DND-41 (cell line): ENCODE results near the gene ZNF783.

Experiments
- ATAC-seq: fragments of 200-7000 bp; cut with Tn5 transposase; 3 replicates; pipeline ENCODE4 v1.9.1; 2021; ENCODE audit warnings: low read depth; ENCODE audit not compliant: insufficient read depth
- DNase-seq: peaks from one replicate; pipeline ENCODE4 v3.0.0-alpha.2; 2020
- H2AFZ ChIP-seq: 2 replicates; pipeline ENCODE4 v1.6.0; 2012; ENCODE audit warnings: low read depth, low read length
- H3K27ac ChIP-seq: 2 replicates; pipeline ENCODE4 v1.5.1; 2012; ENCODE audit warnings: low read length, inconsistent platforms
- H3K27me3 ChIP-seq: fragments of 200-600 bp; sonication (generic); 2 replicates; pipeline ENCODE4 v1.6.0; 2012; ENCODE audit warnings: low read length, mild to moderate bottlenecking, inconsistent platforms; ENCODE audit not compliant: insufficient read depth, poor library complexity
- H3K36me3 ChIP-seq: 2 replicates; pipeline ENCODE4 v1.5.1; 2012; ENCODE audit warnings: low read length, inconsistent platforms; ENCODE audit not compliant: insufficient read depth
- H3K4me1 ChIP-seq: 2 replicates; pipeline ENCODE4 v1.5.1; 2012; ENCODE audit warnings: mild to moderate bottlenecking, low read length; ENCODE audit not compliant: insufficient read depth
- H3K4me2 ChIP-seq: 2 replicates; pipeline ENCODE4 v1.6.0; 2012; ENCODE audit warnings: mild to moderate bottlenecking, moderate library complexity, low read length, inconsistent platforms; ENCODE audit not compliant: insufficient read depth
- H3K4me3 ChIP-seq, 2 experiments: fragments of 200-600 bp in 1 of 2; shearing (Covaris generic) in 1 of 2; 2 replicates each; pipeline ENCODE4 v1.5.1; 2012 to 2016; ENCODE audit warnings: inconsistent platforms in 2 of 2, low read length in 2 of 2, mild to moderate bottlenecking in 2 of 2, low read depth in 1 of 2, moderate library complexity in 1 of 2
- H3K79me2 ChIP-seq: 2 replicates; pipeline ENCODE4 v1.6.0; 2012; ENCODE audit warnings: low read length, inconsistent platforms; ENCODE audit not compliant: insufficient read depth
- H3K9ac ChIP-seq: 2 replicates; pipeline ENCODE4 v1.6.0; 2012; ENCODE audit warnings: low read depth, mild to moderate bottlenecking, inconsistent platforms, low read length, moderate library complexity
- H3K9me3 ChIP-seq: 2 replicates; pipeline ENCODE4 v1.5.1; 2012; ENCODE audit warnings: low read length, moderate library complexity, mild to moderate bottlenecking, inconsistent platforms; ENCODE audit not compliant: insufficient read depth, severe bottlenecking
- H4K20me1 ChIP-seq: 2 replicates; pipeline ENCODE4 v1.6.0; 2012; ENCODE audit warnings: low read length; ENCODE audit not compliant: insufficient read depth
- CTCF ChIP-seq: IDR thresholded peaks from 2 replicates; pipeline ENCODE4 v1.5.1; 2012; ENCODE audit warnings: borderline replicate concordance, low read length, moderate library complexity, mild to moderate bottlenecking; ENCODE audit not compliant: poor library complexity, severe bottlenecking; ENCODE audit errors: extremely low read depth
- EZH2 ChIP-seq: IDR thresholded peaks from 3 replicates; pipeline ENCODE4 v1.6.1; 2012; ENCODE audit warnings: borderline replicate concordance, low read depth, mild to moderate bottlenecking, moderate library complexity, low read length, inconsistent platforms; ENCODE audit not compliant: severe bottlenecking

The ZNF783 gene

GRCh38 chr7:149322737-149323136 is 60.7 kb downstream of the ZNF783 start:
- TF ChIP-seq EZH2 (no peak), CTCF (no peak)

DNA sequence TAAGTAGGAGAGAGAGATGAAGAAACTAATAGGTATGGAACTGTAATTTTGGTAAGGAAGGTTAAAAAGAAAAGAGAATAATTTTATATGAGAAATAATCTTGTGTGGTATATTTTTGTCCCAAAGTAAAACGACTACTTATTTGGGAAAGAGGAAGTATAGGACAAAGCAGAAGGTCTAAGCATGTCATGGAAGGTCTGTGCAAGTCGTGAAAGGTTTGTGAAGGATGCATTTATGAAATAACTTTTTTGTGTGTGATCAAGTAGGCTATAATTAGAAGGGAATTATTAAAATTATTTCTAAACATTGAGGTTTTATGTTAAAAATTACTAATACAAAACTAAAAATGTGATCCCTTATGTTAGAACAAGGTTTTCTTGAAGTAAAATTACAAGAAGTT is 63.3 kb downstream of the ZNF783 start:
- H3K4me3 ChIP-seq, result no peak overlapping the region
- no peaks in the 10 kb centered on the region for H3K27me3 ChIP-seq
- DNase-seq, result no peak
- no peak for TF ChIP-seq EZH2
- no peak for TF ChIP-seq CTCF
- no peak overlapping the region for H3K27ac ChIP-seq
- no peaks in the 10 kb centered on the region for H3K79me2 ChIP-seq
- H3K4me1 ChIP-seq, result no peaks in the 10 kb centered on the region; the same call in 1 of the 2 replicates
- H3K36me3 ChIP-seq, result no peaks in the 10 kb centered on the region
- H2AFZ ChIP-seq, result no peak overlapping the region
- peaks cover 2% of the 10 kb centered on the region for H3K9me3 ChIP-seq
- H3K9ac ChIP-seq, result no peak overlapping the region
- no peaks in the 10 kb centered on the region for H4K20me1 ChIP-seq
- no peak for ATAC-seq
- H3K4me2 ChIP-seq, result no peak overlapping the region

More at GRCh38 chr7:149322737-149323136, 60.7 kb downstream of the ZNF783 start:
- ATAC-seq (no peak), DNase-seq (no peak)
- H3K36me3 ChIP-seq, result no peaks in the 10 kb centered on the region
- no peak overlapping the region for H3K4me2 ChIP-seq
- no peak overlapping the region for H2AFZ ChIP-seq
- peaks cover 2% of the 10 kb centered on the region for H3K9me3 ChIP-seq
- no peaks in the 10 kb centered on the region; the same call in 1 of the 2 replicates for H3K4me1 ChIP-seq
- H3K4me3 ChIP-seq, result no peak overlapping the region
- no peaks in the 10 kb centered on the region for H3K27me3 ChIP-seq
- H3K79me2 ChIP-seq, result no peaks in the 10 kb centered on the region
- H3K9ac ChIP-seq, result no peak overlapping the region
- no peak overlapping the region for H3K27ac ChIP-seq
- no peaks in the 10 kb centered on the region for H4K20me1 ChIP-seq

DNA sequence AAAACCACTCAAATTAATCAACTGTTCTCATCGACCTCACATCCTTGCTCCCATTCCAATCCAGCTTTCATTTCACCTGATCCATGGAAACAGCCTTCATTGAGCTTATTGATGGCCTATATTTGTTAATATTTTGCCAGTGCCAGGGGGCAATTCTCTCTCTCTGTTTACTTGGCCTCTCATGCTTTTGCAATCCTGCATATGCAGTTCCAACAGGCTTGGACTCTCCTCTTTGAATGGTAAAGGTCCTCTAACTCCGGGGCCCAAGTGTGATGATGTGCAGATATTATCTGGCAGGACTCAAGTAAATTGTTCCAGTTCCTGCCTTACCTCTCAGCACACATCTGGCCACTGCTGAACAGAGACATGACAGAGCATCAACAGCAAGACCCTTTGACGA is 67.3 kb downstream of the ZNF783 start:
- H3K4me1 ChIP-seq, result no peaks in the 10 kb centered on the region
- no peak overlapping the region for H3K4me3 ChIP-seq
- TF ChIP-seq EZH2 (no peak), CTCF (no peak)
- H3K27ac ChIP-seq, result no peak overlapping the region
- H3K27me3 ChIP-seq, result no peaks in the 10 kb centered on the region
- DNase-seq (no peak), ATAC-seq (no peak)
- peaks cover 2% of the 10 kb centered on the region for H3K9me3 ChIP-seq
- no peak overlapping the region for H3K4me2 ChIP-seq
- H3K79me2 ChIP-seq, result no peaks in the 10 kb centered on the region
- no peaks in the 10 kb centered on the region for H4K20me1 ChIP-seq
- H3K9ac ChIP-seq, result no peak overlapping the region
- H3K36me3 ChIP-seq, result no peaks in the 10 kb centered on the region
- no peak overlapping the region for H2AFZ ChIP-seq
